OCI-LY7 (cell line): ENCODE results near the gene NCAM2.

Experiments used
- CTCF ChIP-seq: fragments of 200-600 bp; sonication (generic); conservative IDR thresholded peaks from 2 replicates; pipeline ENCODE4 v1.5.1; 2014; ENCODE audit warnings: mild to moderate bottlenecking, antibody characterized with exemption, low read length, moderate library complexity, mixed read lengths
- EZH2phosphoT487 ChIP-seq: fragments of 200-600 bp; sonication (generic); IDR thresholded peaks from 2 replicates; pipeline ENCODE4 v1.6.1; 2018; ENCODE audit warnings: low read depth, borderline replicate concordance, mild to moderate bottlenecking, mixed run types, antibody characterized with exemption, low read length, moderate library complexity, mixed read lengths

GRCh38 chr21:21366277-21366676 is 368.1 kb downstream of the NCAM2 start:
- TF ChIP-seq CTCF (no peak), EZH2phosphoT487 (no peak)
